NCI-H1694 treated with DMSO at 0.1 percent for 48 hours (cell line): ENCODE data around the gene CALU.
A peak's percentile ranks its signal among the peaks of the same experiment; 100 is the strongest.

Experiments used
- DNase-seq: peaks from one replicate; lab custom pipeline; 2025; lab: John Stamatoyannopoulos, UW

CALU gene

DNA sequence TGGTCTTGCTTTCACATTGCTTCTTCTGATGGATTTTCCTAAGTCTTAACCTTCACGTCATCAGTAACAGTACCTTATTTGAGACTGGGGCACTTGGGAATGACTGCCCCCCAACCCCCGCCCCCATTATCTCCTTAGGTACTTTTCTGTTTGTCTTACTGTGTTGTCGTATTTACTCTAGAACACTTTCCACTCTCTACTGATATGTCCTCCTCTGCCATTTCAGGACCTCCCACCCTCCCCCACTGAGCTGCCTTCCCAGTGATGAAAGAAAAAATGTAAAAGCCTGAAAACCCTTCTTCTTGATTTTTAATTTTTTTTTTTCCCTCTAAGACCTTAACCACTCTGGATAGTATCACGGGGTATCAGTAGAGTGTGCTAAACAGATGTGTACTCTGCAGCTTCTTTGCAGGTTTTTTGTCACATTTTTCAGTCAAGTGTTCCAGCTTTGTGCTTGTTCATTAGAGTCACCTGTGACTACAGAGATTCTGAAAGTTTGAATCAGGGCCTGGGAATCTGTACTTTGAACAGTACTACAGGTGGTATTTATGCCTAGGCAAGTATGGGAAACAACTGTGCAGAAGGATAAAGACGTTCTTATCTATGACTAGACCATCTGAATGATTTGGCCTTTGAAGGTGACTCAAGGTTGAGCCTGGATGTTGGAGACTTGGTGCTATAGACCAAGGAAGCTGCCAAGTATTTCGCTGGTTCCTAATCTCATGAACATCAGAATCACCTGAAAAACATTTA, 8.3 kb downstream of the CALU start:
- no peak for DNase-seq

GRCh38 chr7:128752251-128752650, 13.1 kb downstream of the CALU start:
- no peak for DNase-seq

- DNase-seq = no peak
These were observed 16.1 kb downstream of the CALU start for GRCh38 chr7:128755075-128755818.

GRCh38 chr7:128755819-128756476, 16.8 kb downstream of the CALU start:
- peak; percentile 82 for DNase-seq

DNA sequence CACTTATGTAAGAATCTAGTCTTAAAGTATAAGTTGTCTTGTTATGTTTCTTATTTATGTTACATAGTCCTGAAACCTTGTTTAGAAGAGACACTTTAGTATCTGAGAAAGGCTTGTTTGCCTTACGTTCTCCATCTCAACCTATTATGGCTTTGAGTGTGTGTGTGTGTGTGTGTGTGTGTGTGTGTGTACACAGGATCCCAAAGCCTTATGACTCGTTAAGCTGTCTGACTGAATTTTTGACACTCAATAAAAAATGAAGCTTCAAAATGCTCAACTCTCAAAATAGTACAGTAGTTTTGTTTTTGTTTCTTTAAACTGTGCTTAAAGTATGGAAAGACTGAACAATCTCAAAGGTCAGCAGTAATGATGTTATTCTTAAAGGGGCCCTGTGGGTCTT, 18.0 kb downstream of the CALU start:
- DNase-seq = no peak

- no peak for DNase-seq
These were observed 19.4 kb downstream of the CALU start for GRCh38 chr7:128758553-128758952.

GRCh38 chr7:128759242-128759641, 20.1 kb downstream of the CALU start:
- DNase-seq = no peak

DNA sequence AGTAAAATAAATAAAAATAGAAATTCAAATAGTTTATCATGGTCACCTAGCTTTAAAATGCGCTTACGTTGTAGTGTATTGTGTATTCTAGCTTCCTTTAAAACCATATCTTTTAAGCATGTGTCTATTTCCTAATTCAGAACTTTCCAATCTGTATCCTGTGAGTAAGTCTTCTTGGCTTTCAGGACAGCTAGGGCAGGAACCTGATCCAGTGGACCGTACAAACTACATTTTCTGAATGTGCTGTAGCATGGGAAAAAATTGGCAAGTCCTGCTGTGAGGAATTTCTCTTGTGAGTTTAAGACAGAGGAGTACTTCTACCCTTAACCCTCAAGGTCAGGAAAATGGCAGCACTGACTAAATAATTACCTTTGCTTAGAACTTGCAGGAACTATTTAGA, 24.4 kb downstream of the CALU start:
- no peak for DNase-seq

DNA sequence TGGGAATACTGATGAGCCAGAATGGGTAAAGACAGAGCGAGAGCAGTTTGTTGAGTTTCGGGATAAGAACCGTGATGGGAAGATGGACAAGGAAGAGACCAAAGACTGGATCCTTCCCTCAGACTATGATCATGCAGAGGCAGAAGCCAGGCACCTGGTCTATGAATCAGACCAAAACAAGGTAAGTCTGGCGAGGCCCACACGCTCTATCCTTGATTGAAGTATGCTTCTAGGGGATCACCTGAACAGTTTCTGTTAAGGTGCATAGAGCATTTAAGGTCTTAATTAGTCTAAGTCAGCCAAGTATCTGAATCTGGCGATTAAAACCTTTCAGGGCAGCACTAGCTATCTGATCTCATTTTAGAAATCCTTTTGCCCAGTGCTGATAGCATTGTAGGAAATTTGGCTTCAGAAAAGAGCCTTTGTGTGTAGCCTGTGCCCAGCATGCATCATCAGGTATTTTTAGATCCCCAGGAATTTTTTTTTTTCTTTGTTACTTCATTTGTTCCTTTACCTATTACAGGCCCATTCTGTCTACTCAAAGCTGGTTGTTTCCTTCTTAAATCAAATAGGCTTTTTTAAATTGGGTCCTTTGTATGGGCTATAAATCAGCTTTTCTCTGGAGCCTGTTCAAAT, 28.4 kb downstream of the CALU start:
- DNase-seq = no peak

DNA sequence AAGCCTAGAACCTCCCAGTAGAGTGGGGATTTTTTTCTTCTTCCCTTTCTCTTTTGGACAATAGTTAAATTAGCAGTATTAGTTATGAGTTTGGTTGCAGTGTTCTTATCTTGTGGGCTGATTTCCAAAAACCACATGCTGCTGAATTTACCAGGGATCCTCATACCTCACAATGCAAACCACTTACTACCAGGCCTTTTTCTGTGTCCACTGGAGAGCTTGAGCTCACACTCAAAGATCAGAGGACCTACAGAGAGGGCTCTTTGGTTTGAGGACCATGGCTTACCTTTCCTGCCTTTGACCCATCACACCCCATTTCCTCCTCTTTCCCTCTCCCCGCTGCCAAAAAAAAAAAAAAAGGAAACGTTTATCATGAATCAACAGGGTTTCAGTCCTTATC, 31.1 kb downstream of the CALU start:
- DNase-seq = no peak

GRCh38 chr7:128773604-128774003, 34.4 kb downstream of the CALU start:
- no peak for DNase-seq

- no peak for DNase-seq
These were observed 35.0 kb downstream of the CALU start for GRCh38 chr7:128774029-128774689.

GRCh38 chr7:128774921-128775320, 35.8 kb downstream of the CALU start:
- DNase-seq = no peak

DNA sequence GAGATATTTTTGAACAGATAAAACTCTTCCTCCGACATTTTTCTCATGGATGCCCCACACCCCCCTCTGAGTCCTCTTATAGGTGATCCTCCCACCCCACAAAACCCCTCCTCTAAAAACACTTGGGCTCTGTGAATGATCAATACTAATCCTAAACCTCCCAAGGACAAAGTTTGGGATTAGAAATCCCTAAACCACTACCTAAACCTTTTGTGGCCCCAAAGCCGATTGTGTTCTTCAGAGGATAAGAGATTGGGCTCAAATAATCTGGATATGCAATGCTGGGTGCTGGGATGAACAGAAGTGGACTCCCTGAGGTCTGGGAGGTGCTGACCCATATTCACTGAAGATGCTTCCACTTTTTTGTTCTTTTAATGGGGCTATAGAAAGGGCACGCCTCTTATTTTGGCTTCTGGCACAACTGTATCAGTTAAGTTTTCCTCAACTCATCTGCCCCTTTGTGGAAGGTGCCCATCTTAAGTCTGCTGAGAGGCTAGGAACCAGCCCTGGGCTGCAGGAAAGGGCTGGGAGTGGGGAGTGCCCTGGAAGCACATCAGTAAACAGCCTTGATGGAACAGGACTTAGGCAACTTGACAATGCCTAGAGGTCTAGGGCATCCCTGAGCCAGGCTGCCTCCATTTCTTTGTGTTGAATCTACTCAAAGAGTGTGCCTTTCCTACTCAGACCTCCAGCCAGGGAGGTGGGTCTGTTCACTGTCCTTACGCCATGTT, 36.8 kb downstream of the CALU start, which contains the start of gene OPN1SW:
TSS of gene OPN1SW (minus strand) at position 51 of the 731 bp plus-strand sequence. CDS start at position 38, 13 bp downstream.
- DNase-seq = no peak

GRCh38 chr7:128777156-128778123, 38.3 kb downstream of the CALU start:
- no peak for DNase-seq

- no peak for DNase-seq
These were observed 39.8 kb downstream of the CALU start for GRCh38 chr7:128778946-128779345.

DNA sequence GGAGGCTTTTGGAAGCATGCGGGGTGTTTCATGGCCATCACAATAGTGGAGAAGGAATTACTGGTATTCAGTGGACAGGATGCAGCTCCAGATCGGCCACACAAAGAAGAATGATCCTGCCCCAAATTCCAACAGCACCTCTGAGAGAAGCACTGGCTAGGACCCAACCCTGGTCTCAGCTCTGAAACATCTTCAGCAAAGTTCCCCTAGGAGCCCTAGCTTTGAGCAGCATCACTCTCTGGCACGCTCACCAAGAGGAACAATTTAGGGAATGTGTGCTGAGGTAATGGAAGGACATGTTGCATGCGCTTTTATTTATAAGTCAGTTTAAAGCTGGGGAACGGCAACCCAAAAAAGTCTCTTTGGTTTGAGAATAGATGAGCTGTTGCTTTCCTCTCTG, 42.0 kb downstream of the CALU start:
- DNase-seq = no peak

GRCh38 chr7:128781851-128782250, 42.7 kb downstream of the CALU start:
- no peak for DNase-seq

DNA sequence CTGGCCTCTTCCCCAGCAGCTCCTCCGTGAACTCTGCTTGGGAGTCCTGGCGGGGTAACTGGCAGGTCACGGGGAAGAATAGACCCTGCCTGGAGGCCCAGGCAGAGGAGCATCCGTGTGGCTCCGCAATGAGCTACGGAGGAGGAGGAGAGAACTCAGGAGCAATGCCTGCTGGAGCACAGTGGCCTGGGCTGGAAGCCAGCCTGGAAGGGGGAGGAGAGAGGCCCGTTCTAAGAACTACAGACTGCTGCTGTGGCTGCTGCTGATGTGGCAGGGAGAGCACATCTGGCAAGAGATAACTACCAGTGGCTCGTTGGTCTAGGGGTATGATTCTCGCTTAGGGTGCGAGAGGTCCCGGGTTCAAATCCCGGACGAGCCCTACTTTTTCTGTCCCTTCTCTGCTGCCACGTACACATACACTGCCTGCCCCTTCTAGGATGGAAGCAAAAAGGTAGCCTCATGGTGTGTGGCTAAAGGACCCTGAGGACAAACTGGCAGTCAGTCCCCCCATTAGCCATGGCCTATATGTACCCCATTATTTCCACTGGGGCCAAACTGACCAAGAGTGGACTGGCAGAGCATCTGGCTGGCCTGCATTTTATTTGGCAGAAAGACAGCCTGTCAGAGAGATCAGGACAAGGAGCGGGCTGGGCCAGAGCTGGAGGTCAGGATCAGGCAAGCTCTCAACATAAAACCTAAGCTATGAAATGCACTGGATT, 44.1 kb downstream of the CALU start:
- no peak for DNase-seq
